Left lung (tissue), 10 donors: ENCODE data around the gene ROBO1. TPM values are rescaled to one million over a fixed set of nuclear protein-coding genes. Genes with fewer than 3 reads are reported as not detected.
"Not testable (repeated sequence)": the region's sequence is repeated elsewhere in the genome, so short reads cannot be mapped to it uniquely, and the experiment has no call there.

Source experiments
- ATAC-seq: fragments of 200-7000 bp; cut with Tn5 transposase; one replicate; pipeline ENCODE4 v1.9.1; 2020; ENCODE audit warnings: moderate library complexity
- DNase-seq, 4 donors: peaks; one replicate each; pipeline ENCODE4 v3.0.0-alpha.2; 2013 to 2020
- H3K27ac ChIP-seq, 2 donors: fragments of 200-600 bp; sonication (generic) in 1 of 2; one replicate each; pipeline versions ENCODE4 v1.5.0 to v1.8.0; 2020 to 2021
- H3K27me3 ChIP-seq, 2 donors: fragments of 200-600 bp; sonication (generic) in 1 of 2; one replicate each; pipeline versions ENCODE4 v1.5.0 to v1.8.0; 2020 to 2021
- H3K36me3 ChIP-seq, 2 donors: fragments of 200-600 bp; sonication (generic) in 1 of 2; one replicate each; pipeline versions ENCODE4 v1.5.0 to v1.8.0; 2020 to 2021
- H3K4me1 ChIP-seq, 2 donors: fragments of 200-600 bp; one replicate each; pipeline ENCODE4 v1.8.0; 2021
- H3K4me3 ChIP-seq, 2 donors: fragments of 200-600 bp; sonication (generic) in 1 of 2; one replicate each; pipeline versions ENCODE4 v1.5.0 to v1.8.0; 2020 to 2021; ENCODE audit warnings: mild to moderate bottlenecking in 1 of 2
- H3K9me3 ChIP-seq, 2 donors: fragments of 200-600 bp; sonication (generic) in 1 of 2; one replicate each; pipeline versions ENCODE4 v1.5.0 to v1.8.0; 2020 to 2021
- intact Hi-C, 2 donors: fragments of 100-400 bp; cut with DNase I; formaldehyde crosslinking; loops; one replicate each; pipeline versions ENCODE4 v1.11.2 to v1.14.2; 2022
- polyA plus RNA-seq, 6 donors: library from polyadenylated mRNA; unstranded; fragments of 120-200 nt; gene quantifications; one replicate each; pipeline ENCODE4 v1.2.1, GENCODE V29; 2013; ENCODE audit not compliant: insufficient read length in 6 of 6
- total RNA-seq, 2 donors: library from RNA; stranded (reverse); fragmentation: NEBNext Ultra II Directional; extraction: Animal tissue kit (Norgen Biotek cat#: 25700); gene quantifications; one replicate each; pipeline ENCODE4 v1.2.1, GENCODE V29; 2021
- TF ChIP-seq, protein P1 (sequence below), 2 donors: fragments of 200-600 bp; sonication (generic) in 1 of 2; IDR thresholded peaks; one replicate each; pipeline versions ENCODE4 v1.5.0 to v1.8.0; 2021; ENCODE audit warnings: antibody characterized with exemption in 2 of 2
- donor health status: DM: no; HTN: yes; CAD: no.
- donor health status: DM: no; HTN: no; CAD: no.

The ROBO1 gene
- total and polyA plus RNA-seq, 8 donors, result 20.3 to 134 (median 102) TPM

DNA sequence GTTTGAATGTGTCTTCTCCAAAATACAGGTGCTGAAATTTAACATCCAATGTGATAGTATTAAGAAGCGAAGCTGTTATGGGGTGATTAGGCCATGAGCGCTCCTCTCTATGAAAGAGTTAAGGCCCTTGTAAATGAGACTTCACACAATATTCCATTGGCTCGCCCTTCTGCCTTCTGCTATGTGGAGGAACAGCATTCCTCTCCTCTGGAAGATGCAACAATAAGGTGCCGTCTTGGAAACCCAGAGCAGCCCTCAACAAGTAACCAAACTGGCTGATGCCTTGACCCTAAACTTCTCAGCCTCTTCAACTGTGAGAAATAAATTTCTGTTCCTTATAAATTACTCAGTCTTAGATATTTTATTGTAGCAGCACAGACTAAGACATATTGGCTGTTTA, 874.6 kb downstream of the ROBO1 start:
- intact Hi-C loops, result no loop called here
- DNase-seq, result no peak

DNA sequence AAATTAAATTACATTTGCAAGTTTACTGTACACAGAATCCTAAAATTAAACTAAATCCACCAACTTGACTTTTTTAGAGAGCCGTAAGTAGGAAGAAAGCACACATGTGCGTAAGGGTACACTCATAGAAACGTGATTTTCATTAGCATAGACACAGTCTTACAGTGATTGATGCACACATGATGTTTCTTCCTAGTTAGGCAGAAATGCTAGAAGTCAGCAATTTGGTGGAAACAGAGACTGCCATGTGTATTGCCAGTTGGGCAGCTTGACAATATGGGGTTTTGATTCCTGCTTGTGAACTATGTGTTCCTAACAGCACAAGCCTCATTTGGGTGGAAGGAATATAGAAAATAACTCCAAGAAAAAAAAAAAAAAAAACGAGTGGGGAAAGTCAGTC, 878.5 kb downstream of the ROBO1 start:
- ATAC-seq, result no peak
- no peaks in the 10 kb centered on the region for H3K36me3 ChIP-seq
- H3K4me3 ChIP-seq, result no peak overlapping the region
- intact Hi-C loops, result no loop called here
- no peak for DNase-seq
- H3K9me3 ChIP-seq, result no peaks in the 10 kb centered on the region
- TF ChIP-seq, protein P1, sequence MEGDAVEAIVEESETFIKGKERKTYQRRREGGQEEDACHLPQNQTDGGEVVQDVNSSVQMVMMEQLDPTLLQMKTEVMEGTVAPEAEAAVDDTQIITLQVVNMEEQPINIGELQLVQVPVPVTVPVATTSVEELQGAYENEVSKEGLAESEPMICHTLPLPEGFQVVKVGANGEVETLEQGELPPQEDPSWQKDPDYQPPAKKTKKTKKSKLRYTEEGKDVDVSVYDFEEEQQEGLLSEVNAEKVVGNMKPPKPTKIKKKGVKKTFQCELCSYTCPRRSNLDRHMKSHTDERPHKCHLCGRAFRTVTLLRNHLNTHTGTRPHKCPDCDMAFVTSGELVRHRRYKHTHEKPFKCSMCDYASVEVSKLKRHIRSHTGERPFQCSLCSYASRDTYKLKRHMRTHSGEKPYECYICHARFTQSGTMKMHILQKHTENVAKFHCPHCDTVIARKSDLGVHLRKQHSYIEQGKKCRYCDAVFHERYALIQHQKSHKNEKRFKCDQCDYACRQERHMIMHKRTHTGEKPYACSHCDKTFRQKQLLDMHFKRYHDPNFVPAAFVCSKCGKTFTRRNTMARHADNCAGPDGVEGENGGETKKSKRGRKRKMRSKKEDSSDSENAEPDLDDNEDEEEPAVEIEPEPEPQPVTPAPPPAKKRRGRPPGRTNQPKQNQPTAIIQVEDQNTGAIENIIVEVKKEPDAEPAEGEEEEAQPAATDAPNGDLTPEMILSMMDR (IDR thresholded peaks at IDR 0.05), result no peak
- H3K27ac ChIP-seq, result no peak overlapping the region
- no peaks in the 10 kb centered on the region for H3K27me3 ChIP-seq
- H3K4me1 ChIP-seq, result no peaks in the 10 kb centered on the region

More for the DNA sequence above, 874.6 kb downstream of the ROBO1 start:
- ATAC-seq, result no peak
- no peaks in the 10 kb centered on the region for H3K27me3 ChIP-seq
- TF ChIP-seq, protein P1 (IDR thresholded peaks at IDR 0.05), result no peak
- no peaks in the 10 kb centered on the region for H3K9me3 ChIP-seq
- H3K4me1 ChIP-seq, result peaks cover 0 to 5% of the 10 kb centered on the region in 2 donors
- H3K36me3 ChIP-seq, result no peaks in the 10 kb centered on the region
- no peak overlapping the region for H3K4me3 ChIP-seq
- no peak overlapping the region for H3K27ac ChIP-seq

DNA sequence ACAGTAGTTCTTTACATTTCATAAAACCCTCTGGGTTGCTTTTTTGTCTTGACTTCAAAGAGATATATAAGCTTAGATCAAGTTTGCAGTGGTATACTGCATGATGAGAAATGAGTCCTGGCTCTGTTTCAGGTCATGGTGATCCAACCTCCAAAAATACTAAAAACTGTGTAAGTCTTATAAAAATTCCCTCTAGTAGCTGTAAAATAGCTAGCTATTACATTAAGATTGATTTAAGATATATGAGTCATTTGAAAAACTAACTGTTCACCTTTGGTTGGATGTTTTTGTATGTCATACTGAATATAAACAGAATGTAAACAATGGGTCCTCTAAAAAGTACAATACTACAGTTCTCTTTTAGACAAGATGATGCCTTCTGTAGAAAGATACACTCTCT, 879.2 kb downstream of the ROBO1 start:
- Histone ChIP-seq H3K36me3 (no peaks in the 10 kb centered on the region), H3K4me3 (no peak overlapping the region), H3K9me3 (no peaks in the 10 kb centered on the region), H3K27me3 (no peaks in the 10 kb centered on the region), H3K4me1 (no peaks in the 10 kb centered on the region), H3K27ac (no peak overlapping the region)
- intact Hi-C loops, result no loop called here
- DNase-seq, result no peak
- TF ChIP-seq, protein P1 (IDR thresholded peaks at IDR 0.05), result no peak
- no peak for ATAC-seq

DNA sequence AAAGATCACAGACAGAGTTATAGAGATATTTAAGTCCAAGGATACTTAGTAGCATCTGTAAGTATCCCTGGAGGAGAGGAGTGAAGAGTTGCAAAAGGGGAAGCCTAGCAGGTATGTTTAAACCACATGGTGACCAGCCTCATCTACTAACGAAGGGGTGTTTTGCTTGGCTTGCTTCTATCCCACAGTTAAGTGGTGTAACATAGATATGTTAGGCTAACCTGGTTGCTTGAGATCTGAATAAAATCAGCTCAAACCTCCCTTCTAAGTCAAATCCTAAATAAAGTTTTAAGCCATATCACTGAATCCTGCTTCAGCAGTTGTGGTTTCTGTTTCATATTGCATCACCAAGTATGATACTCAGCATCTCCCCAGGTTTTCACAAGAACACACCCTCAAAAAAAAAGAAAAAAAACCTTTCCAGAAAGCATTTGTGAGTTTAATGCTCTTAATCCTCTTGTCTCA, 880.2 kb downstream of the ROBO1 start:
- Histone ChIP-seq H3K27ac (no peak overlapping the region), H3K4me1 (no peaks in the 10 kb centered on the region), H3K4me3 (no peak overlapping the region), H3K9me3 (no peaks in the 10 kb centered on the region), H3K27me3 (no peaks in the 10 kb centered on the region), H3K36me3 (no peaks in the 10 kb centered on the region)
- intact Hi-C loops, result no loop called here
- ATAC-seq, result no peak
- DNase-seq, result no peak
- TF ChIP-seq, protein P1 (IDR thresholded peaks at IDR 0.05), result no peak

DNA sequence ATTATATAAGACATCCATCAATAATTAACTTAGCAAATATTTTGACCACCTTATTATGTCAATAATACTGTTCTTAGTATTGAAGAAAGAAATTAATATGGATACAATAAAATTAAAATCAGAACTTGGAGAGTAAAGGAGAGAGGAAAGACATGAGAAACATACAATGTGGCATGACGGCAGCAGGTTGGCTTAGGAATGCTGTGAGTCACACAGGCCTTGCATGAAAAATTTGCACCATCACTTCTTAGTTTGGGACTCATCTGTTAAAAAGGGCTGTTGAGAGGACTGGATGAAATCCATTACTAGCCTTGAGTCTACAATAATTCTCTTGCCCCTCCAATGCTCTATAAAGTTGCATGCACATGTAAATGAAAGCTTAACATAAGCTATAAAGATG, 880.8 kb downstream of the ROBO1 start:
- ATAC-seq, result no peak
- H3K9me3 ChIP-seq, result no peaks in the 10 kb centered on the region
- no peaks in the 10 kb centered on the region for H3K36me3 ChIP-seq
- no peak for DNase-seq
- no peak overlapping the region for H3K27ac ChIP-seq
- intact Hi-C loops, result no loop called here
- no peaks in the 10 kb centered on the region for H3K4me1 ChIP-seq
- no peaks in the 10 kb centered on the region for H3K27me3 ChIP-seq
- H3K4me3 ChIP-seq, result no peak overlapping the region
- TF ChIP-seq, protein P1 (IDR thresholded peaks at IDR 0.05), result no peak

DNA sequence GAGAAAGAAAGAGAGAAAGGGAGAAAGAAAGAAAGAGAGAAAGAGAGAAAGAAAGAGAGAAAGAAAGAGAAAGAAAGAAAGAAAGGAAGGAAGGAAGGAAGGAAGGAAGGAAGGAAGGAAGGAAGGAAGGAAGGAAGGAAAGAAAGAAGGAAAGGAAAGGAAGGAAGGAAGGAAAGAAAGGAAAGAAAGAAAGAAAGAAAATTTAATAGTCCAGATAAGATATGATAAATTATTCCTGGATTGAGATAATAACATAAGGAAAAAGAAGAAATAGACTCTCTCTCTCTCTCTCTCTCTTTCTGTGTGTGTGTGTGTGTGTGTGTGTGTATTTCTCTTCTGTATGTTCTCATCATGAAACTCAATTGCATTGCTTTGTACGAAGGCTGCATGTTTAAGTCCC, 883.2 kb downstream of the ROBO1 start:
- H3K27me3 ChIP-seq, H3K9me3 ChIP-seq, ATAC-seq, H3K27ac ChIP-seq, DNase-seq, H3K36me3 ChIP-seq, H3K4me1 ChIP-seq, H3K4me3 ChIP-seq, intact Hi-C loops: not testable (repeated sequence)
